ENCODE data around the gene IFI27. TPM values are rescaled to one million over a fixed set of nuclear protein-coding genes. Genes with fewer than 3 reads are reported as not detected.
"Not testable (repeated sequence)": the region's sequence is repeated elsewhere in the genome, so short reads cannot be mapped to it uniquely, and the experiment has no call there.

Gene IFI27
- total RNA-seq = 147 TPM
- long read RNA-seq, transcript IFI27-211 (5 exons, 364 nt) = major isoform, 15 of 39 reads
- long read RNA-seq, transcript IFI27-215 (5 exons, 644 nt) = minor isoform, 13 of 39 reads
- long read RNA-seq, transcript IFI27-212 (4 exons, 505 nt) = minor isoform, 10 of 39 reads
- long read RNA-seq, partial matches to known transcripts = 0 of 39 reads
- long read RNA-seq, other reads (novel, unspliced or antisense) = 0 of 39 reads

GRCh38 chr14:94110552-94111181, at the start of gene IFI27:
TSS of gene IFI27 (plus strand) at chr14:94110736.
- intact Hi-C loops (cut with DNase I) = loop anchor here (5.0 kb wide), 1 partner anchor 43 kb away; no protein-coding TSS in a partner anchor
- DNase-seq (ENCODE audit: low spot score) = no peak

DNA sequence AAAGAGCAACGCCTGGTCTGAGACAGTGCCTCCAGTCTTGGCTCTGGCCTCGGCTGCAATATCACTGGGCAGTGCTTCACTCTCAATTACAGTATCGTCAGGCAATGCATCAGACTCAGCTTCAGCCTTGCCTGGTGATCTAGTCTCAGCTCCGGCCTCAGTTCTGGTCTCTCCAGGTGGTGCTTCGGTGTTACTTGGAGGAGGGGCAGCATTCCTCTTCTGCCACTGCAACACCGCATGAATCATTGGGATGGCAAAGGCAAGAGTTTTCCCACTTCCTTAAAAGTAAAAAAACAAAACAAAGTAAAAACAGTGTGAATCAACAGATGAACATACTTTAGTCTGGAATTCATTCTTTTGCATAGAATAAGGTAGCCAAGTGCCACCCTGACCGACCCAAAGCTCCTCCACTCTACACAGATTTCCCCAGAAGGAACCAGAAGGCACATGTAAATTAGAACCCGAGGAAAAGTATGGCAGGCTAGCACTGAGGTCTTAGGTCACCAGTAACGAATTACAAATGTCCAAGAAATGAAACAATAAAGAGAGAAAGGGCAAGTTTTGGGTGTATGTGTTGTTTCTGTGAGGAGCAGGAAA, 48.1 kb upstream of the IFI27 start:
- no peak for DNase-seq (ENCODE audit: low spot score)
- intact Hi-C loops (cut with DNase I) = no loop called here

DNA sequence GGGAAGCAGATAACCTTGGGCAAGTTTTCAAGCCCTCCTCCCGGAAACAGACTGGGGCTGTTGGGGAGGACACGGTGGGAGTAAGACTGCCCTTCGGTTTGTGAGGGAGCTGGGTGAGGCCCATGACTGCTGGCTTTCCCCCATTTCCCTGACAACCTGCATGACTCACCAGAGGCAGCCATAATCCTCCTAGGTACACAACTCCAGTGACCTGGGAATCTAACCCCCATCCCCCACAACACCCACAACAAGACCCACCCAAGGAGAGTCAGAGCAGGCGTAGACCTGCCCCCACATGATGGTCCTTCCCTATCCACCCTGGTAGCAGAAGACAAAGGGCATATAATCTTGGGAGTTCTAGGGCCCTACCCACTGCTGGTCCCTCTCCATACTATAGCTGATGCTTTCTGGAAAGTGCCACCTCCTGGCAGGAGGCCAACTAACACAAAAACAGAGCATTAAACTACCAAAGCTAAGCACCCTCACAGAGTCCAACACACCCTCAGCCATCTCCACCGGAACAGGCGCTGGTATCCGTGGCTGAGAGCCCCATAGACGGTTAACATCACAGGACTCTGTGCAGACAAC, 44.4 kb upstream of the IFI27 start:
- DNase-seq (ENCODE audit: low spot score) = no peak
- intact Hi-C loops (cut with DNase I) = loop anchor here (5.0 kb wide), 1 partner anchor 46 kb away; the partner anchor contains the start of gene IFI27

DNA sequence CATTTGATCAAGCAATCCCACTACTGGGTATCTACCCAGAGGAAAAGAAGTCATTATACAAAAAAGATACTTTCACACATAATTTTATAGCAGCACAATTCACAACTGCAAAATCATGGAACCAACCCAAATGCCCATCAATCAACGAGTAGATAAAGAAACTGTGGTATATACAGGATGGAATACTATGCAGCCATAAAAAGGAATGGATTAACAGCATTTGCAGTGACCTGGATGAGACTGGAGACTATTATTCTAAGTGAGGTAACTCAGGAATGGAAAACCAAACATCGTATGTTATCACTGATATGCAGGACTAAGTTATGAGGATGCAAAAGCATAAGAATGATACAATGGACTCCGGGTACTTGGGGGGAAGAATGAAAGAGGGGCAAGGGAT, 38.5 kb upstream of the IFI27 start:
- intact Hi-C loops (cut with DNase I); DNase-seq (ENCODE audit: low spot score): not testable (repeated sequence)

- no peak for DNase-seq (ENCODE audit: low spot score)
- intact Hi-C loops (cut with DNase I) = no loop called here
Observed at GRCh38 chr14:94074534-94074933, 36.0 kb upstream of the IFI27 start.

DNA sequence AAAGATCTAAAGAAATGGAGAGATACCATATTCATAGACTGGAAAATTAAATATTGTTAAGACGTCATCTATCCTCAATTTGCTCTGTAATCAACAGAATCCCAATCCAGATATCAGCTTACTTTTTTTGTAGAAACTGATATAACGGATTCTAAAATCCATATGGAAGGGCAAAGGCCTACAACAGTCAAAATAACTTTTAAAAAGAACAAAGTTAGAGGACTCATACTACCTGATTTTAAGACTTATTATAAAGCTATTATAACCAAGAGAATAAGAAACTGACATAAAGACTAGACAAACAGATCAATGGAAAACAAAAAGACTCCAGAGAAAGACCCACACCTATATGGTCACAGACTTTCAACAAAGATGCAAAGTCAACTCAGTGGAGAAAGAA, 35.5 kb upstream of the IFI27 start:
- no peak for DNase-seq (ENCODE audit: low spot score)
- intact Hi-C loops (cut with DNase I) = no loop called here

GRCh38 chr14:94077111-94077821, 33.3 kb upstream of the IFI27 start:
- DNase-seq (ENCODE audit: low spot score) = no peak
- intact Hi-C loops (cut with DNase I) = no loop called here

GRCh38 chr14:94077823-94078222, 32.7 kb upstream of the IFI27 start:
- intact Hi-C loops (cut with DNase I) = no loop called here
- no peak for DNase-seq (ENCODE audit: low spot score)

- intact Hi-C loops (cut with DNase I) = loop anchor here (5.0 kb wide), 1 partner anchor 47 kb away; the partner anchor contains the start of gene IFI27L2
- no peak for DNase-seq (ENCODE audit: low spot score)
Observed at GRCh38 chr14:94079891-94080620, 30.5 kb upstream of the IFI27 start.

GRCh38 chr14:94080621-94081385, 29.7 kb upstream of the IFI27 start, which contains the start of the genes DDX24 and IFI27L1:
TSS of gene DDX24 (minus strand) at chr14:94081202. CDS start at chr14:94079742, 1,460 bp downstream.
TSS of gene IFI27L1 (plus strand) at chr14:94081310. CDS start at chr14:94096938, 15,628 bp downstream.
- intact Hi-C loops (cut with DNase I) = loop anchor here (5.0 kb wide), 1 partner anchor 46 kb away; the partner anchor contains the start of gene IFI27L2
- peak; percentile 98 for DNase-seq (ENCODE audit: low spot score)

DNA sequence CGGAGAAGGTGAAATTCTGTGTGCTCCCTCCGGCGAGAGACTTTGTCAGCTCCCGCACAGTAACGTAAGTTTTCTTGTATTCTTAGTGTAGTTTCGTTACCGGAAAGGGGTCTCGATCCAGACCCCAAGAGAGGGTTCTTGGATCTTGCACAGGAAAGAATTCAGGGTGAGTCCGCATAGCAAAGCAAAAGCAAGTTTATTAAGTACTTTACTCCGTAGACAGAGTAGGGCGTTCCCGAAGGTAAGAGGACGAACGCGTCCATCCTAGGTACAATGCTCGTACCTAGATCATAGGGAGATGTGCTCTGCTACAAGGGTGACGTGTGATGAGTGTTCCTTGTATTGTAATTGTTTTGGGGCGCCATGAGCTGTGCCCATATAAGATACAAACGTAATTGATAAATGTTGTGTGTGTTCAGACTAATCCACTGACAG, 29.1 kb upstream of the IFI27 start:
- intact Hi-C loops (cut with DNase I) = loop anchor here (5.0 kb wide), 1 partner anchor 46 kb away; the partner anchor contains the start of gene IFI27L2

DNA sequence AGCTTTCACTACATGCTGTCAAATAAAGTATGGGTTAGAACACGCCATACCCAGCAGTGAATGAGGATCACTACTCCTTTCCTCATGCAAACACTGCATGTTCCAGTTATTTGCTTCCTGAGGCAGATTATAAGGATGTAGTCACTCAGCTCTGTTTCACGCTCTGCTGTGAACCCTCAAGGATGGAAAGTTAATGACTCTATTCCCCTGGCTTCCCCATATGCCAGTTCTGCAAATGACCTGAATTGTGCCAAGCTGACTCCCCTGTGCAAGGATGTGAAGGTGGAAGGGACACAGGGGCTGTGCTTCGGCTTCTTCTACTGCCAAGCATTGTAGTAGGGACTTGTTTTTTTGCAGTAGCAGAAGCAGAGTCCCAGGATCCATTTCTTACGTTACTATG, 22.6 kb upstream of the IFI27 start:
- intact Hi-C loops (cut with DNase I) = no loop called here
- DNase-seq (ENCODE audit: low spot score) = no peak

More for the DNA sequence above, 29.1 kb upstream of the IFI27 start:
- no peak for DNase-seq (ENCODE audit: low spot score)

DNA sequence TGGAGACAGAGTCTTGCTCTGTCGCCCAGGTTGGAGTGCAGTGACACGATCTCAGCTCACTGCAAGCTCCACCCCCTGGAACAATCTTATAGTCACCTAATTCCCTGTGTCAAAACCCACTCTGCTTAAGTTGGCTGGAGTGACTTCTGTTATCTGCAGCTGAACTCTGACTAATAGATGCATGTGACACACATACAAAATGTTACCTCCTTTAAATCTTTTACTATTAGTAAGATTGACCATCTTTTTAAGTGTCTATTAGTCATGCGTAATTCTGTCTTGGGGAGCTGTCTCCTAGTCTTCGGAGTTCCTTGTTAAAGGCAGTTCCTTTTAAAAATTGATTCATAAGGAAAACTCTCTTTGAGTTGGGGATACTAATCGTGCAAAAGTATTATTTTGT, 22.0 kb upstream of the IFI27 start:
- intact Hi-C loops (cut with DNase I) = no loop called here
- no peak for DNase-seq (ENCODE audit: low spot score)

GRCh38 chr14:94089479-94089878, 21.1 kb upstream of the IFI27 start:
- intact Hi-C loops (cut with DNase I) = no loop called here
- no peak for DNase-seq (ENCODE audit: low spot score)

DNA sequence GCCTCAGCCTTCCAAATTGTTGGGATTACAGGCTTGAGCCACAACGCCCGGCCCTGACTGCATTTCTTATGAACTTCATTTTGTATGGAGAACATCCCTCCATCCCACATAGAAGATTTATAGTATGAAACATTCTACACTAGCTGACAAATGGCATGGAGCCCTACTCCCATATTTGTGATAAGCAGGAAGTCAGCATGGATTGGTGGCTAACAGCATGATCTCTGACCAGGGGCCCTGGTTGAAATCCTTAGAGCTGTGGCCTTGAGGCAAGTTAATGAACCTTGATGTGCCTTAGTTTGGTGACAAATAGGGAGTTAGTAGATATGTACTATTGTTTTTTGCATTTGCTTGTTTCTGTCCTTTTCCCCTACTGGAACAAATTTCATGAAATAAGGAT, 17.1 kb upstream of the IFI27 start:
- no peak for DNase-seq (ENCODE audit: low spot score)
- intact Hi-C loops (cut with DNase I) = no loop called here

- intact Hi-C loops (cut with DNase I) = no loop called here
- DNase-seq (ENCODE audit: low spot score) = no peak
Observed at GRCh38 chr14:94097091-94097490, 13.4 kb upstream of the IFI27 start.

DNA sequence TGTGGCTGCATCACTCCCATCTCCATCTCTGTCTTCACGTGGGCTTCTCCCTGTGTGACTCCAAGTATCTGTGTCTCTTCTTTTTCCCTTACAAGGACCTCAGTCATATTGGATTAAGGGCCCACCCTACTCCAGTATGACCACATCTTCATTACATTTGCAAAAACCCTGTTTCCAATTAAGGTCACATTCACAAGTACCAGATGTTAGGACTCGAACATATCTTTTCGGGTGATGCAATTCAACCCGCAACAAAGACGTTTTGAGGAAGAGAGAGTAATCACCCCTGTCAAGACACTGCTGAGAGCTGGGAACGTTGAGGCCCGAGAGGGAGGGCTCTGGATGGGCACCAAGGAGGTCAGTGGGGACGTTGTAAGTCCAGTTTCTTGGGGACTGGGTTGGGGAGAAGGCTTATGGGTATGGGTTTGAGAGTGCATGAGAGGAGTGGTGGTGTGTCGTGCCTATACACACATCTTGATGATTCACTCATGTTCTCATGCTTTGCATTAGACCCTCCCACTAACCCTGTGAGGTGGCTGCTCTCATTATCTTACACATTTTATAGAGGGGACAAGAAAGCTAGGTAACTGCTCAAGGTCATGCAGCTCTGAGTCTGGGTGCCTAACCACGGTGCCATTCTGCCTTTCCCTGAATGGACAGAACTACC, 12.1 kb upstream of the IFI27 start:
- intact Hi-C loops (cut with DNase I) = no loop called here
- DNase-seq (ENCODE audit: low spot score) = no peak

- intact Hi-C loops (cut with DNase I) = no loop called here
- no peak for DNase-seq (ENCODE audit: low spot score)
Observed at GRCh38 chr14:94099006-94099405, 11.5 kb upstream of the IFI27 start.

All from cardiac septum (tissue), 1 donor.